Caco-2 (cell line): ENCODE results near the gene SORL1. TPM values are rescaled to one million over a fixed set of nuclear protein-coding genes. Genes with fewer than 3 reads are reported as not detected.

Source experiments
- BruUV-seq: library from RNA; stranded (reverse); fragments of 400-500 nt; replicated peaks from 2 replicates; lab custom pipeline; 2021; lab: Mats Ljungman, UMichigan
- CTCF ChIA-PET: fragments of 300-600 bp; sonication (Branson Sonifier 250); formaldehyde crosslinking; loops from one replicate; lab custom pipeline; 2022; ENCODE audit warnings: antibody characterized with exemption; lab: Charles Lee
- POLR2A ChIA-PET: fragments of 300-600 bp; sonication (Branson Sonifier 250); formaldehyde crosslinking; loops from one replicate; lab custom pipeline; 2022; ENCODE audit warnings: antibody characterized with exemption; lab: Charles Lee
- DNase-seq, 2 experiments: peaks; one replicate each; pipeline versions ENCODE4 v3.0.0 to v3.0.0-alpha.2; 2020 to 2022
- H3K27me3 ChIP-seq: replicated peaks from 2 replicates; pipeline ENCODE4 v1.6.0; 2011; ENCODE audit warnings: low read length; ENCODE audit not compliant: control insufficient read depth, insufficient read depth
- H3K36me3 ChIP-seq: 2 replicates; pipeline ENCODE4 v1.5.1; 2011; ENCODE audit warnings: low read length; ENCODE audit not compliant: control insufficient read depth, insufficient read depth
- H3K4me1 ChIP-seq: fragments of 250-450 bp; sonication (Bioruptor Pico); 2 replicates; pipeline ENCODE4 v1.5.1; 2020; ENCODE audit warnings: mild to moderate bottlenecking
- H3K4me3 ChIP-seq: 2 replicates; pipeline ENCODE4 v1.5.1; 2011; ENCODE audit warnings: low read depth, mild to moderate bottlenecking, control low read depth, low read length
- H3K9me3 ChIP-seq: fragments of 250-450 bp; sonication (Bioruptor Pico); 2 replicates; pipeline ENCODE4 v1.5.1; 2020; ENCODE audit warnings: mild to moderate bottlenecking, moderate library complexity
- H3K27ac Mint-ChIP-seq: one replicate; pipeline ENCODE4 v1.8.0; 2022; ENCODE audit warnings: mixed read lengths; ENCODE audit not compliant: unreplicated experiment
- H3K27me3 Mint-ChIP-seq: one replicate; pipeline ENCODE4 v1.8.0; 2022; ENCODE audit warnings: mixed read lengths; ENCODE audit not compliant: insufficient read depth, unreplicated experiment
- H3K36me3 Mint-ChIP-seq: one replicate; pipeline ENCODE4 v1.8.0; 2022; ENCODE audit warnings: mild to moderate bottlenecking, mixed read lengths; ENCODE audit not compliant: insufficient read depth, unreplicated experiment
- H3K4me1 Mint-ChIP-seq: one replicate; pipeline ENCODE4 v1.8.0; 2022; ENCODE audit warnings: low read depth, mixed read lengths; ENCODE audit not compliant: unreplicated experiment
- H3K4me3 Mint-ChIP-seq: one replicate; pipeline ENCODE4 v1.8.0; 2022; ENCODE audit warnings: mild to moderate bottlenecking, moderate library complexity, mixed read lengths; ENCODE audit not compliant: unreplicated experiment
- H3K9me3 Mint-ChIP-seq: one replicate; pipeline ENCODE4 v1.8.0; 2022; ENCODE audit warnings: mixed read lengths; ENCODE audit not compliant: unreplicated experiment
- CTCF ChIP-seq, 2 experiments: fragments of 200-600 bp in 1 of 2; IDR thresholded peaks; 1 replicate in 1 of 2; 2 replicates in 1 of 2; pipeline versions ENCODE4 v1.5.1 to v1.8.0; 2011 to 2022; ENCODE audit warnings: antibody characterized with exemption in 1 of 2, control low read depth in 1 of 2, inconsistent platforms in 1 of 2, low read depth in 1 of 2, low read length in 1 of 2, mild to moderate bottlenecking in 1 of 2, moderate library complexity in 1 of 2; ENCODE audit not compliant: insufficient read depth in 1 of 2, severe bottlenecking in 1 of 2, unreplicated experiment in 1 of 2
- intact Hi-C: fragments of 100-400 bp; cut with micrococcal nuclease; formaldehyde crosslinking; loops from one replicate; pipeline ENCODE4 v1.10.0; 2022; ENCODE audit not compliant: unreplicated experiment
- total RNA-seq: library from RNA; stranded (reverse); gene quantifications from 2 replicates; pipeline ENCODE4 v1.2.3, GENCODE V29; 2022

The SORL1 gene
- total RNA-seq, 1 experiment from 2014 or later, result 26.3 TPM

- Mint-ChIP-seq H3K4me1 (no peaks in the 10 kb centered on the region), H3K36me3 (no peaks in the 10 kb centered on the region), H3K27me3 (peaks cover 4% of the 10 kb centered on the region), H3K4me3 (no peak overlapping the region), H3K27ac (no peak overlapping the region), H3K9me3 (no peaks in the 10 kb centered on the region)
- POLR2A ChIA-PET, result no interaction called here
- H3K9me3 ChIP-seq, result no peaks in the 10 kb centered on the region
- BruUV-seq, result no TSS peak
- intact Hi-C loops, result no loop called here
- DNase-seq, result no peak
- CTCF ChIA-PET, result interaction anchor here (0.8 kb wide), 1 partner anchor 24 kb away, joined by 3 read pairs; no protein-coding TSS in a partner anchor
- no peaks in the 10 kb centered on the region; the same call in 1 of the 2 replicates for H3K27me3 ChIP-seq
- H3K36me3 ChIP-seq, result no peaks in the 10 kb centered on the region
- H3K4me3 ChIP-seq, result no peak overlapping the region
- TF ChIP-seq CTCF (IDR thresholded peaks at IDR 0.05; ENCODE audit: insufficient read depth in 1 of 2, low read depth in 1 of 2, low read length in 1 of 2, severe bottlenecking in 1 of 2, unreplicated experiment in 1 of 2), result no peak
- H3K4me1 ChIP-seq, result no peaks in the 10 kb centered on the region
These were observed 35.0 kb upstream of the SORL1 start for GRCh38 chr11:121417055-121417551.

GRCh38 chr11:121417607-121418006, 34.5 kb upstream of the SORL1 start:
- Mint-ChIP-seq H3K27ac (no peak overlapping the region), H3K4me3 (no peak overlapping the region), H3K36me3 (no peaks in the 10 kb centered on the region), H3K9me3 (no peaks in the 10 kb centered on the region), H3K4me1 (no peaks in the 10 kb centered on the region), H3K27me3 (peaks cover 4% of the 10 kb centered on the region)
- CTCF ChIA-PET, result interaction anchor here (0.8 kb wide), 1 partner anchor 24 kb away, joined by 3 read pairs; no protein-coding TSS in a partner anchor
- POLR2A ChIA-PET, result no interaction called here
- DNase-seq, result no peak
- BruUV-seq, result no TSS peak
- H3K9me3 ChIP-seq, result no peaks in the 10 kb centered on the region
- no peak overlapping the region for H3K4me3 ChIP-seq
- no peaks in the 10 kb centered on the region; the same call in 1 of the 2 replicates for H3K27me3 ChIP-seq
- intact Hi-C loops, result no loop called here
- TF ChIP-seq CTCF (IDR thresholded peaks at IDR 0.05; ENCODE audit: insufficient read depth in 1 of 2, low read depth in 1 of 2, low read length in 1 of 2, severe bottlenecking in 1 of 2, unreplicated experiment in 1 of 2), result no peak
- no peaks in the 10 kb centered on the region for H3K4me1 ChIP-seq
- no peaks in the 10 kb centered on the region for H3K36me3 ChIP-seq

GRCh38 chr11:121418625-121419114, 33.4 kb upstream of the SORL1 start:
- Histone ChIP-seq H3K36me3 (no peaks in the 10 kb centered on the region), H3K27me3 (no peaks in the 10 kb centered on the region; the same call in 1 of the 2 replicates), H3K4me3 (no peak overlapping the region), H3K4me1 (no peaks in the 10 kb centered on the region), H3K9me3 (no peaks in the 10 kb centered on the region)
- Mint-ChIP-seq H3K27me3 (peaks cover 2% of the 10 kb centered on the region), H3K9me3 (no peaks in the 10 kb centered on the region), H3K27ac (no peak overlapping the region), H3K4me1 (no peaks in the 10 kb centered on the region), H3K36me3 (no peaks in the 10 kb centered on the region), H3K4me3 (no peak overlapping the region)
- intact Hi-C loops, result no loop called here
- POLR2A ChIA-PET, result no interaction called here
- DNase-seq, result no peak
- CTCF ChIA-PET, result interaction anchor here (0.5 kb wide), 1 partner anchor 617 kb away, joined by 3 read pairs; no protein-coding TSS in a partner anchor
- no peak for TF ChIP-seq CTCF (IDR thresholded peaks at IDR 0.05; ENCODE audit: insufficient read depth in 1 of 2, low read depth in 1 of 2, low read length in 1 of 2, severe bottlenecking in 1 of 2, unreplicated experiment in 1 of 2)
- BruUV-seq, result no TSS peak
